HCT116 (cell line): ENCODE data around the gene GRM5. TPM values are rescaled to one million over a fixed set of nuclear protein-coding genes. Genes with fewer than 3 reads are reported as not detected.

Source experiments
- ATAC-seq: fragments of 200-7000 bp; cut with Tn5 transposase; 2 replicates; pipeline ENCODE4 v1.9.1; 2020; ENCODE audit warnings: mild to moderate bottlenecking, moderate library complexity
- BruUV-seq: library from RNA; stranded (reverse); fragments of 400-500 nt; replicated peaks from 2 replicates; lab custom pipeline; 2021; lab: Mats Ljungman, UMichigan
- CTCF ChIA-PET: fragments of 300-600 bp; sonication (Branson Sonifier 250); formaldehyde crosslinking; loops from one replicate; lab custom pipeline; 2021; ENCODE audit warnings: antibody characterized with exemption; lab: Charles Lee
- POLR2A ChIA-PET: fragments of 300-600, 350-600 bp; sonication (Branson Sonifier 250); formaldehyde crosslinking; loops from one replicate; lab custom pipeline; 2021; ENCODE audit warnings: antibody characterized with exemption; lab: Charles Lee
- RAD21 ChIA-PET, 2 experiments: fragments of 300-600 bp; sonication (Branson Sonifier 250); formaldehyde crosslinking; loops; one replicate each; lab custom pipeline; 2023; ENCODE audit warnings: low total read pairs in 2 of 2; ENCODE audit not compliant: uncharacterized antibody in 2 of 2, unreplicated experiment in 2 of 2, low non-redundant PET in 1 of 2; lab: Charles Lee
- DNase-seq: peaks from one replicate; pipeline ENCODE4 v3.0.0-alpha.2; 2010; ENCODE audit warnings: low read depth, low spot score
- H2AFZ ChIP-seq: fragments of 200-600 bp; shearing (Covaris generic), sonication (generic); 2 replicates; pipeline ENCODE4 v1.6.1; 2017; ENCODE audit warnings: low read depth, mixed run types, mixed read lengths, antibody characterized with exemption, low read length; ENCODE audit not compliant: poor library complexity, severe bottlenecking
- H3K27ac ChIP-seq: 2 replicates; pipeline ENCODE4 v1.5.1; 2012; ENCODE audit warnings: low read depth, low read length
- H3K27me3 ChIP-seq: fragments of 200-600 bp; sonication (generic); 2 replicates; pipeline ENCODE4 v1.6.1; 2016; ENCODE audit warnings: mixed run types, low read length, mixed read lengths; ENCODE audit not compliant: insufficient read depth
- H3K36me3 ChIP-seq, 2 experiments: fragments of 200-500 bp in 1 of 2; fragments of 200-600 bp in 1 of 2; sonication (Bioruptor generic) in 1 of 2; sonication (generic) in 1 of 2; 2 replicates each; pipeline versions ENCODE4 v1.5.1 to v1.6.1; 2014 to 2016; ENCODE audit warnings: low read length in 2 of 2, inconsistent platforms in 1 of 2, mixed read lengths in 1 of 2, mixed run types in 1 of 2; ENCODE audit not compliant: insufficient read depth in 2 of 2, control insufficient read depth in 1 of 2
- H3K4me1 ChIP-seq, 2 experiments: fragments of 200-600 bp in 1 of 2; sonication (generic) in 1 of 2; 2 replicates each; pipeline versions ENCODE4 v1.5.1 to v1.6.1; 2012 to 2017; ENCODE audit warnings: low read length in 2 of 2, inconsistent platforms in 1 of 2, mild to moderate bottlenecking in 1 of 2, mixed read lengths in 1 of 2, mixed run types in 1 of 2, moderate library complexity in 1 of 2; ENCODE audit not compliant: insufficient read depth in 2 of 2, control insufficient read depth in 1 of 2
- H3K4me2 ChIP-seq: fragments of 200-600 bp; sonication (generic); 2 replicates; pipeline ENCODE4 v1.6.1; 2017; ENCODE audit warnings: mixed run types, low read length, mixed read lengths
- H3K4me3 ChIP-seq, 2 experiments: fragments of 200-600 bp in 1 of 2; sonication (generic) in 1 of 2; replicated peaks in 1 of 2; 2 replicates each; pipeline ENCODE4 v1.5.1; 2011 to 2016; ENCODE audit warnings: low read length in 2 of 2, control low read depth in 1 of 2, low read depth in 1 of 2, mild to moderate bottlenecking in 1 of 2, mixed read lengths in 1 of 2, mixed run types in 1 of 2
- H3K79me2 ChIP-seq: fragments of 200-600 bp; sonication (generic); 2 replicates; pipeline ENCODE4 v1.6.1; 2017; ENCODE audit warnings: mild to moderate bottlenecking, mixed run types, low read length, moderate library complexity, mixed read lengths; ENCODE audit not compliant: insufficient read depth
- H3K9ac ChIP-seq: fragments of 200-600 bp; sonication (generic); 2 replicates; pipeline ENCODE4 v1.6.1; 2016; ENCODE audit warnings: low read length, mixed read lengths
- H3K9me2 ChIP-seq: fragments of 200-600 bp; sonication (generic), shearing (Covaris generic); 2 replicates; pipeline ENCODE4 v1.6.1; 2017; ENCODE audit warnings: mixed run types, mild to moderate bottlenecking, moderate library complexity; ENCODE audit not compliant: insufficient read depth
- H3K9me3 ChIP-seq, 2 experiments: fragments of 200-500 bp in 1 of 2; fragments of 200-600 bp in 1 of 2; sonication (Bioruptor generic) in 1 of 2; sonication (generic) in 1 of 2; 2 replicates each; pipeline ENCODE4 v1.6.1; 2014 to 2017; ENCODE audit warnings: low read length in 2 of 2, mixed read lengths in 2 of 2, inconsistent platforms in 1 of 2, low read depth in 1 of 2, mild to moderate bottlenecking in 1 of 2, mixed run types in 1 of 2, moderate library complexity in 1 of 2; ENCODE audit not compliant: control insufficient read depth in 1 of 2, insufficient read depth in 1 of 2
- H4K20me1 ChIP-seq: fragments of 200-600 bp; sonication (generic), shearing (Covaris generic); 2 replicates; pipeline ENCODE4 v1.6.1; 2017; ENCODE audit warnings: mixed run types, mild to moderate bottlenecking, moderate library complexity; ENCODE audit not compliant: insufficient read depth
- ATF3 ChIP-seq: IDR thresholded peaks from 2 replicates; pipeline ENCODE4 v1.6.1; 2012
- EGR1 ChIP-seq: IDR thresholded peaks from 2 replicates; pipeline ENCODE4 v1.6.1; 2012; ENCODE audit warnings: low read depth
- ELF1 ChIP-seq: IDR thresholded peaks from 2 replicates; pipeline ENCODE4 v1.6.1; 2012; ENCODE audit warnings: low read depth, borderline replicate concordance
- EZH2phosphoT487 ChIP-seq: fragments of 200-600 bp; IDR thresholded peaks from 2 replicates; pipeline ENCODE4 v1.6.1; 2018; ENCODE audit warnings: antibody characterized with exemption, borderline replicate concordance
- FOSL1 ChIP-seq: IDR thresholded peaks from 2 replicates; pipeline ENCODE4 v1.6.1; 2012; ENCODE audit warnings: low read depth
- JUND ChIP-seq: IDR thresholded peaks from 2 replicates; pipeline ENCODE4 v1.6.1; 2012
- POLR2AphosphoS5 ChIP-seq: IDR thresholded peaks from 2 replicates; pipeline ENCODE4 v1.6.1; 2011; ENCODE audit warnings: mild to moderate bottlenecking, low read depth, low read length, moderate library complexity
- SIN3A ChIP-seq: IDR thresholded peaks from 2 replicates; pipeline ENCODE4 v1.6.1; 2012; ENCODE audit warnings: low read depth
- SP1 ChIP-seq: IDR thresholded peaks from 2 replicates; pipeline ENCODE4 v1.6.1; 2012; ENCODE audit warnings: low read depth
- SRF ChIP-seq: IDR thresholded peaks from 2 replicates; pipeline ENCODE4 v1.6.1; 2012; ENCODE audit warnings: low read depth
- TCF7L2 ChIP-seq: IDR thresholded peaks from 2 replicates; pipeline ENCODE4 v1.7.0; 2011; ENCODE audit warnings: borderline replicate concordance, inconsistent platforms; ENCODE audit not compliant: insufficient read depth, insufficient read length; ENCODE audit errors: extremely low read depth
- YY1 ChIP-seq: IDR thresholded peaks from 2 replicates; pipeline ENCODE4 v1.6.1; 2011; ENCODE audit warnings: low read length, low read depth, moderate library complexity, mild to moderate bottlenecking; ENCODE audit not compliant: insufficient replicate concordance; ENCODE audit errors: extremely low read depth
- ZFX ChIP-seq: fragments of 450-650 bp; IDR thresholded peaks from 2 replicates; pipeline ENCODE4 v1.6.1; 2017
- ZNF274 ChIP-seq: fragments of 200-500 bp; sonication (Bioruptor generic); IDR thresholded peaks from 2 replicates; pipeline ENCODE4 v1.6.1; 2014; ENCODE audit warnings: mild to moderate bottlenecking, low read depth, low read length, inconsistent platforms
- intact Hi-C: fragments of 100-400 bp; cut with micrococcal nuclease; formaldehyde crosslinking; loops from 2 replicates; pipeline ENCODE4 v1.10.0; 2022
- total RNA-seq: library from RNA; stranded (reverse); gene quantifications from one replicate; pipeline ENCODE4 v1.2.1, GENCODE V29; 2021; ENCODE audit not compliant: unreplicated experiment
- TF ChIP-seq, protein P1 (sequence below), 3 experiments: fragments of 200-600 bp in 1 of 3; sonication (generic) in 1 of 3; IDR thresholded peaks in 2 of 3; conservative IDR thresholded peaks in 1 of 3; 2 replicates each; pipeline ENCODE4 v1.5.1; 2012 to 2017; ENCODE audit warnings: low read depth in 2 of 3, low read length in 2 of 3, antibody characterized with exemption in 1 of 3, borderline replicate concordance in 1 of 3, control low read depth in 1 of 3, mild to moderate bottlenecking in 1 of 3, mixed read lengths in 1 of 3, mixed run types in 1 of 3, moderate library complexity in 1 of 3; ENCODE audit not compliant: insufficient read depth in 1 of 3
- TF ChIP-seq, protein P2 (sequence below): IDR thresholded peaks from 2 replicates; pipeline ENCODE4 v1.6.1; 2012; ENCODE audit warnings: low read depth
- TF ChIP-seq, protein P3 (sequence below): IDR thresholded peaks from 2 replicates; pipeline ENCODE4 v1.6.1; 2012

Gene GRM5
- total RNA-seq, 1 experiment from 2014 or later: not detected

DNA sequence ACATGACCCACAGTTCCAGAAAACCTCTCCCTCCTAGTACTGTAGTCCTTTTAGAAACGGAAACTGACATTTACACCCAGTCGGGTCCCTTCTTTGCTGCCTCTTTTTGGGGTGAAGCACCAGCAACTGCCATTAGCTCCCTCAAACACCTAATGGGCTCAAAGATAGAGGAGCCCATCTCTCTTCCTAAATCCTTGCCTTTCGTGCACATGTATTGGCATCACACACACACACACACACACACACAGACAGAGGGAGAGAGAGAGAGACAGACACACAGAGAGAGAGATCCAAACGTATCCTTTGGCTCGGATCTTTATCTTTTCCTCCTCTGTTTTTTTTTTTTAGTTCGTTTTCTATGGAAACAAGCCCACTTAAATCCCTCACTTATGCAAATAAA lies 716 bp downstream of the GRM5 start:
- no TSS peak for BruUV-seq
- POLR2A ChIA-PET: no interaction called here
- no peaks in the 10 kb centered on the region for H3K79me2 ChIP-seq
- H3K9me3 ChIP-seq: no peaks in the 10 kb centered on the region
- ATAC-seq (no peak), DNase-seq (no peak)
- intact Hi-C loops: no loop called here
- 0 out of 2 replicates have a peak, but pooled peaks cover 6% of the 10 kb centered on the region for H3K27me3 ChIP-seq
- no peak overlapping the region for H3K9ac ChIP-seq
- H3K27ac ChIP-seq: no peak overlapping the region
- H4K20me1 ChIP-seq: no peaks in the 10 kb centered on the region
- CTCF ChIA-PET: no interaction called here
- TF ChIP-seq YY1: no peak
- no peak for TF ChIP-seq FOSL1
- no peak for TF ChIP-seq TCF7L2
- no peak for TF ChIP-seq ATF3
- TF ChIP-seq ELF1: no peak
- no peak for TF ChIP-seq POLR2AphosphoS5
- no peak for TF ChIP-seq SIN3A
- no peak for TF ChIP-seq SRF
- TF ChIP-seq, protein P1, sequence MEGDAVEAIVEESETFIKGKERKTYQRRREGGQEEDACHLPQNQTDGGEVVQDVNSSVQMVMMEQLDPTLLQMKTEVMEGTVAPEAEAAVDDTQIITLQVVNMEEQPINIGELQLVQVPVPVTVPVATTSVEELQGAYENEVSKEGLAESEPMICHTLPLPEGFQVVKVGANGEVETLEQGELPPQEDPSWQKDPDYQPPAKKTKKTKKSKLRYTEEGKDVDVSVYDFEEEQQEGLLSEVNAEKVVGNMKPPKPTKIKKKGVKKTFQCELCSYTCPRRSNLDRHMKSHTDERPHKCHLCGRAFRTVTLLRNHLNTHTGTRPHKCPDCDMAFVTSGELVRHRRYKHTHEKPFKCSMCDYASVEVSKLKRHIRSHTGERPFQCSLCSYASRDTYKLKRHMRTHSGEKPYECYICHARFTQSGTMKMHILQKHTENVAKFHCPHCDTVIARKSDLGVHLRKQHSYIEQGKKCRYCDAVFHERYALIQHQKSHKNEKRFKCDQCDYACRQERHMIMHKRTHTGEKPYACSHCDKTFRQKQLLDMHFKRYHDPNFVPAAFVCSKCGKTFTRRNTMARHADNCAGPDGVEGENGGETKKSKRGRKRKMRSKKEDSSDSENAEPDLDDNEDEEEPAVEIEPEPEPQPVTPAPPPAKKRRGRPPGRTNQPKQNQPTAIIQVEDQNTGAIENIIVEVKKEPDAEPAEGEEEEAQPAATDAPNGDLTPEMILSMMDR (IDR thresholded peaks at IDR 0.05 in 2 of 3, conservative IDR thresholded peaks at IDR 0.05 in 1 of 3; ENCODE audit: borderline replicate concordance in 1 of 3, insufficient read depth in 1 of 3, low read depth in 2 of 3, low read length in 2 of 3): no peak
- TF ChIP-seq, protein P2, sequence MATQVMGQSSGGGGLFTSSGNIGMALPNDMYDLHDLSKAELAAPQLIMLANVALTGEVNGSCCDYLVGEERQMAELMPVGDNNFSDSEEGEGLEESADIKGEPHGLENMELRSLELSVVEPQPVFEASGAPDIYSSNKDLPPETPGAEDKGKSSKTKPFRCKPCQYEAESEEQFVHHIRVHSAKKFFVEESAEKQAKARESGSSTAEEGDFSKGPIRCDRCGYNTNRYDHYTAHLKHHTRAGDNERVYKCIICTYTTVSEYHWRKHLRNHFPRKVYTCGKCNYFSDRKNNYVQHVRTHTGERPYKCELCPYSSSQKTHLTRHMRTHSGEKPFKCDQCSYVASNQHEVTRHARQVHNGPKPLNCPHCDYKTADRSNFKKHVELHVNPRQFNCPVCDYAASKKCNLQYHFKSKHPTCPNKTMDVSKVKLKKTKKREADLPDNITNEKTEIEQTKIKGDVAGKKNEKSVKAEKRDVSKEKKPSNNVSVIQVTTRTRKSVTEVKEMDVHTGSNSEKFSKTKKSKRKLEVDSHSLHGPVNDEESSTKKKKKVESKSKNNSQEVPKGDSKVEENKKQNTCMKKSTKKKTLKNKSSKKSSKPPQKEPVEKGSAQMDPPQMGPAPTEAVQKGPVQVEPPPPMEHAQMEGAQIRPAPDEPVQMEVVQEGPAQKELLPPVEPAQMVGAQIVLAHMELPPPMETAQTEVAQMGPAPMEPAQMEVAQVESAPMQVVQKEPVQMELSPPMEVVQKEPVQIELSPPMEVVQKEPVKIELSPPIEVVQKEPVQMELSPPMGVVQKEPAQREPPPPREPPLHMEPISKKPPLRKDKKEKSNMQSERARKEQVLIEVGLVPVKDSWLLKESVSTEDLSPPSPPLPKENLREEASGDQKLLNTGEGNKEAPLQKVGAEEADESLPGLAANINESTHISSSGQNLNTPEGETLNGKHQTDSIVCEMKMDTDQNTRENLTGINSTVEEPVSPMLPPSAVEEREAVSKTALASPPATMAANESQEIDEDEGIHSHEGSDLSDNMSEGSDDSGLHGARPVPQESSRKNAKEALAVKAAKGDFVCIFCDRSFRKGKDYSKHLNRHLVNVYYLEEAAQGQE: no peak
- no peak for TF ChIP-seq ZNF274
- TF ChIP-seq ZFX: no peak
- TF ChIP-seq, protein P3, sequence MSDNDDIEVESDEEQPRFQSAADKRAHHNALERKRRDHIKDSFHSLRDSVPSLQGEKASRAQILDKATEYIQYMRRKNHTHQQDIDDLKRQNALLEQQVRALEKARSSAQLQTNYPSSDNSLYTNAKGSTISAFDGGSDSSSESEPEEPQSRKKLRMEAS: no peak
- no peak for TF ChIP-seq SP1
- TF ChIP-seq EZH2phosphoT487: no peak
- TF ChIP-seq EGR1: no peak
- no peak for TF ChIP-seq JUND
- no peak overlapping the region for H3K4me3 ChIP-seq
- no peak overlapping the region for H2AFZ ChIP-seq
- H3K4me2 ChIP-seq: no peak overlapping the region
- no peaks in the 10 kb centered on the region for H3K4me1 ChIP-seq
- H3K9me2 ChIP-seq: no peaks in the 10 kb centered on the region
- H3K36me3 ChIP-seq: no peaks in the 10 kb centered on the region
- RAD21 ChIA-PET: no interaction called here
